Suprapubic skin (tissue), 4 donors: Measurements from ENCODE around the gene LDHAL6B.

Experiments used
- CTCF ChIP-seq, 2 donors: fragments of 200-600 bp in 1 of 2; fragments of 450-650 bp in 1 of 2; sonication (generic) in 1 of 2; IDR thresholded peaks; one replicate each; pipeline ENCODE4 v1.5.1; 2016 to 2019; ENCODE audit warnings: antibody characterized with exemption in 2 of 2, mild to moderate bottlenecking in 1 of 2, moderate library complexity in 1 of 2
- EP300 ChIP-seq: sonication (generic); formaldehyde crosslinking; IDR thresholded peaks from one replicate; pipeline ENCODE4 v1.6.1; 2017; ENCODE audit warnings: antibody characterized with exemption
- POLR2A ChIP-seq, 2 donors: fragments of 450-650 bp; IDR thresholded peaks; one replicate each; pipeline ENCODE4 v1.6.1; 2017; ENCODE audit warnings: antibody characterized with exemption in 2 of 2, mild to moderate bottlenecking in 2 of 2, moderate library complexity in 2 of 2
- POLR2AphosphoS5 ChIP-seq, 3 donors: sonication (generic); formaldehyde crosslinking; IDR thresholded peaks; one replicate each; pipeline ENCODE4 v1.6.1; 2017; ENCODE audit warnings: antibody characterized with exemption in 3 of 3

GRCh38 chr15:59229453-59229852 is 22.8 kb downstream of the LDHAL6B start:
- no peak for TF ChIP-seq CTCF (IDR thresholded peaks at IDR 0.05)
- TF ChIP-seq POLR2A (IDR thresholded peaks at IDR 0.05), result no peak
- no peak for TF ChIP-seq POLR2AphosphoS5 (IDR thresholded peaks at IDR 0.05)
- TF ChIP-seq EP300, result no peak
